Smooth muscle cell of the umbilical artery (primary cell): Measurements from ENCODE around the gene PALS2. TPM values are rescaled to one million over a fixed set of nuclear protein-coding genes. Genes with fewer than 3 reads are reported as not detected.

Experiments
- total RNA-seq: library from RNA; depleted of rRNA; stranded (reverse); fragments of >200 nt; gene quantifications from 2 replicates; pipeline ENCODE4 v1.2.3, GENCODE V29; 2014

PALS2 gene, protein sequence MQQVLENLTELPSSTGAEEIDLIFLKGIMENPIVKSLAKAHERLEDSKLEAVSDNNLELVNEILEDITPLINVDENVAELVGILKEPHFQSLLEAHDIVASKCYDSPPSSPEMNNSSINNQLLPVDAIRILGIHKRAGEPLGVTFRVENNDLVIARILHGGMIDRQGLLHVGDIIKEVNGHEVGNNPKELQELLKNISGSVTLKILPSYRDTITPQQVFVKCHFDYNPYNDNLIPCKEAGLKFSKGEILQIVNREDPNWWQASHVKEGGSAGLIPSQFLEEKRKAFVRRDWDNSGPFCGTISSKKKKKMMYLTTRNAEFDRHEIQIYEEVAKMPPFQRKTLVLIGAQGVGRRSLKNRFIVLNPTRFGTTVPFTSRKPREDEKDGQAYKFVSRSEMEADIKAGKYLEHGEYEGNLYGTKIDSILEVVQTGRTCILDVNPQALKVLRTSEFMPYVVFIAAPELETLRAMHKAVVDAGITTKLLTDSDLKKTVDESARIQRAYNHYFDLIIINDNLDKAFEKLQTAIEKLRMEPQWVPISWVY
- 26.9 and 40.1 TPM in 2 replicates for total RNA-seq

DNA sequence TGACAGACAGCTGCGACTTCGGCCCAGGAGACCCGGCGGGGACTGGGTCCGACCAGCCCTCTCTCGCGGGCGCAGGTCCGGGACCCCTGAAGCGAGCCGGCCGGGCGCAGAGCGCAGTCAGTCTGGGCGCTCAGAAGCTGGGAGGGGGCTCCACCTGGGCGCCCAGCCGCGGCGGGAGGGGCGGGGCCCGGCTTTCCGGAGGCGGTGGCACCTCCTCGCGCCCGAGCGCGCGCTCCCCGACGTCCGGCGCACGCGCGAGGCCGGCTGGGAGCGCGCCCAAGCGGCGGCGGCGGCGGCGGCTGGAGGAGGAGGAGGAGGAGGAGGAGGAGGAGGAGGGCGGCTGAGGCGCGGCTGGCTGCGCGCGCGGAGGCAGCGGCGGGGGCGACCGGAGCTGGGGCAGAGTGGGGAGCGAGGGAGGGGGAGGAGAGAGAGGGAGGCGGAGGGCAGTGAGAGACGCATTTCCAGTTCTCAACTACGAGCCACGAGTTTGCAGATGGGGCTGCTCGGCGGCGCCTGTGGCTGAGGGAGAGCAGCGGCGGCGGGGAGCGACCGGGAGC is at the start of gene PALS2:
Gene PALS2, plus strand, starts transcription at position 456 of the 557 bp plus-strand sequence. CDS start 50,216 bp downstream, outside the sequence.

Other genes with a start within 250 kb of the PALS2 start
- 62.7 and 85.9 TPM in 2 replicates for gene GSDME, start 184.0 kb downstream of the PALS2 start, total RNA-seq